GM12891 (cell line): ENCODE data around the gene INPP5B.

Source experiments
- POLR2A ChIP-seq: IDR thresholded peaks from 2 replicates; pipeline ENCODE4 v1.6.1; 2011; ENCODE audit warnings: low read depth, low read length, control low read depth
- POLR2AphosphoS5 ChIP-seq: IDR thresholded peaks from 2 replicates; pipeline ENCODE4 v1.6.1; 2011; ENCODE audit warnings: low read depth, low read length, control low read depth
- POU2F2 ChIP-seq: IDR thresholded peaks from 2 replicates; pipeline ENCODE4 v1.6.1; 2011; ENCODE audit warnings: low read depth, mild to moderate bottlenecking, control low read depth, low read length, moderate library complexity
- SPI1 ChIP-seq: IDR thresholded peaks from 2 replicates; pipeline ENCODE4 v1.6.1; 2011; ENCODE audit warnings: low read depth, low read length, control low read depth
- TAF1 ChIP-seq: IDR thresholded peaks from 2 replicates; pipeline ENCODE4 v1.6.1; 2011; ENCODE audit warnings: low read depth, low read length, control low read depth

GRCh38 chr1:37868466-37868865 lies 78.4 kb downstream of the INPP5B start:
- TF ChIP-seq POLR2AphosphoS5 (no peak), POLR2A (no peak), TAF1 (no peak), POU2F2 (no peak), SPI1 (no peak)
